ENCODE data around the gene SPNS2.

GRCh38 chr17:4490109-4490591 is 8.5 kb upstream of the SPNS2 start:
- TF ChIP-seq CTCF (IDR thresholded peaks at IDR 0.05) (no peak), POLR2A (IDR thresholded peaks at IDR 0.05) (no peak)

All from vagina (tissue), 2 donors.